ENCODE results near the gene TBC1D8. TPM values are rescaled to one million over a fixed set of nuclear protein-coding genes. Genes with fewer than 3 reads are reported as not detected.

The TBC1D8 gene
- total RNA-seq, 1 donor from 2014 or later = 16.3 TPM

DNA sequence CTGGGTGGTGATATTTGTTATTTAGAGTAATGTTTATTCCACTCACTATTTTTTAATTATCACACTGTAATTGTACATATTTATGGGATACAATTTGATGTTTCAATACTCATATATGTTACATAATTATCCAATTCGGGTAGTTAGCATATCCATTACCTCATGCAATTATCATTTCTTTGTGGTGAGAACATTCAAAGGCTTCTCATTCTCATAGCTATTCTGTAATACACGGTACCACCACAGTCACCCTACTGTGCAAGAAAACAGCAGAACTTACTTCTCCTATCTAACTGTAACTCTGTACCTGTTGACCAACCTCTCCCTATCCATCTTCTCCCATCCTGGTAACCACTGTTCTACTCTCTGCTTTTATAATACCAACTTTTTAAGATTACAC is 4.6 kb downstream of the TBC1D8 start:
- no peaks in the 10 kb centered on the region for H3K9me3 Mint-ChIP-seq (ENCODE audit: unreplicated experiment)
- no peak for DNase-seq (ENCODE audit: extremely low spot score, unreplicated experiment)
- TF ChIP-seq, protein P1, sequence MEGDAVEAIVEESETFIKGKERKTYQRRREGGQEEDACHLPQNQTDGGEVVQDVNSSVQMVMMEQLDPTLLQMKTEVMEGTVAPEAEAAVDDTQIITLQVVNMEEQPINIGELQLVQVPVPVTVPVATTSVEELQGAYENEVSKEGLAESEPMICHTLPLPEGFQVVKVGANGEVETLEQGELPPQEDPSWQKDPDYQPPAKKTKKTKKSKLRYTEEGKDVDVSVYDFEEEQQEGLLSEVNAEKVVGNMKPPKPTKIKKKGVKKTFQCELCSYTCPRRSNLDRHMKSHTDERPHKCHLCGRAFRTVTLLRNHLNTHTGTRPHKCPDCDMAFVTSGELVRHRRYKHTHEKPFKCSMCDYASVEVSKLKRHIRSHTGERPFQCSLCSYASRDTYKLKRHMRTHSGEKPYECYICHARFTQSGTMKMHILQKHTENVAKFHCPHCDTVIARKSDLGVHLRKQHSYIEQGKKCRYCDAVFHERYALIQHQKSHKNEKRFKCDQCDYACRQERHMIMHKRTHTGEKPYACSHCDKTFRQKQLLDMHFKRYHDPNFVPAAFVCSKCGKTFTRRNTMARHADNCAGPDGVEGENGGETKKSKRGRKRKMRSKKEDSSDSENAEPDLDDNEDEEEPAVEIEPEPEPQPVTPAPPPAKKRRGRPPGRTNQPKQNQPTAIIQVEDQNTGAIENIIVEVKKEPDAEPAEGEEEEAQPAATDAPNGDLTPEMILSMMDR (IDR thresholded peaks at IDR 0.05) = no peak
- H3K27ac Mint-ChIP-seq (ENCODE audit: unreplicated experiment) = no peak overlapping the region
- H3K27me3 Mint-ChIP-seq (ENCODE audit: unreplicated experiment) = no peaks in the 10 kb centered on the region
- no peak overlapping the region for H3K4me3 Mint-ChIP-seq (ENCODE audit: unreplicated experiment)
- peaks cover 2% of the 10 kb centered on the region for H3K36me3 Mint-ChIP-seq (ENCODE audit: unreplicated experiment)
- H3K4me1 Mint-ChIP-seq (ENCODE audit: unreplicated experiment) = peaks cover 35% of the 10 kb centered on the region

DNA sequence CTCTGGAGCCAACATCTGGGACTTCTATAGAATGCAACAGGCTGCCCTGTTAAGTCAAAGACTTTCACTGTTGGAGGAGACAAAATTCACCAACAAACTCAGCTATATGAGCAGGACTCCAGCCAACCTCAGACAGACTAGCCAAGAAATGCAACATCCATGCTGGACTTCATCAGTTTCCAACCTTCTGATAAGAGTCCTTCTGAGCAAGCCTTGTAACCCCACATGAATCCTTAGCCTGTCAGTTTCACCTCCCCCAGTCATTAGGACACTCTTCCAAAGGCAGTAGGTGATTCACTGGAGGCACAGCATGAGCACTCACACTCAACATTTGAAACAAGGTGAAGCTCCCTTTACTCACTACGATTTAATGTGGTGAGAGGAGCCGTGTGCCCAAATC is 5.8 kb downstream of the TBC1D8 start:
- no peaks in the 10 kb centered on the region for H3K9me3 Mint-ChIP-seq (ENCODE audit: unreplicated experiment)
- DNase-seq (ENCODE audit: extremely low spot score, unreplicated experiment) = no peak
- H3K27me3 Mint-ChIP-seq (ENCODE audit: unreplicated experiment) = no peaks in the 10 kb centered on the region

DNA sequence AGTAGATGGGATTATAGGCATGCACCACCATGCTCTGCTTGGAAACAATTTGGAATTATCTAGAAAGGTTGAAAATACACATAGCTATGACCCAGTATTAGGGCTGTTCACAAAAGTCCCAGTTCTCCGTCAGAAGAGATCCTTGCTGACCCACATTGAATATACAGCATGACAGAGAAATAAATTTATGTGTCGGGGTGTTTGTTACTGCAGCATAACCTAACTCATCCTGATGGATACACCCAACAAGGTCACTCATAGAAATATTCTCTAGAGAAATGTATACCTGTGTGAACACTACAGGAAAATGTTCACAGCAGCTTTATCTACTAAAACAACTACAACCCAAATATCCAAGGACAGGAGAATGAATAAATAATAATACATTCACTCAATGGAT is 9.0 kb downstream of the TBC1D8 start:
- H3K9me3 Mint-ChIP-seq (ENCODE audit: unreplicated experiment) = no peaks in the 10 kb centered on the region
- no peak overlapping the region for H3K4me3 Mint-ChIP-seq (ENCODE audit: unreplicated experiment)
- TF ChIP-seq, protein P1 (IDR thresholded peaks at IDR 0.05) = no peak
- peaks cover 38% of the 10 kb centered on the region for H3K4me1 Mint-ChIP-seq (ENCODE audit: unreplicated experiment)
- H3K36me3 Mint-ChIP-seq (ENCODE audit: unreplicated experiment) = peaks cover 1% of the 10 kb centered on the region
- H3K27me3 Mint-ChIP-seq (ENCODE audit: unreplicated experiment) = no peaks in the 10 kb centered on the region
- no peak for DNase-seq (ENCODE audit: extremely low spot score, unreplicated experiment)
- H3K27ac Mint-ChIP-seq (ENCODE audit: unreplicated experiment) = no peak overlapping the region

More for the DNA sequence above, 5.8 kb downstream of the TBC1D8 start:
- TF ChIP-seq, protein P1 (IDR thresholded peaks at IDR 0.05) = no peak
- H3K4me3 Mint-ChIP-seq (ENCODE audit: unreplicated experiment) = no peak overlapping the region
- H3K27ac Mint-ChIP-seq (ENCODE audit: unreplicated experiment) = no peak overlapping the region
- peaks cover 46% of the 10 kb centered on the region for H3K4me1 Mint-ChIP-seq (ENCODE audit: unreplicated experiment)
- H3K36me3 Mint-ChIP-seq (ENCODE audit: unreplicated experiment) = peaks cover 2% of the 10 kb centered on the region

DNA sequence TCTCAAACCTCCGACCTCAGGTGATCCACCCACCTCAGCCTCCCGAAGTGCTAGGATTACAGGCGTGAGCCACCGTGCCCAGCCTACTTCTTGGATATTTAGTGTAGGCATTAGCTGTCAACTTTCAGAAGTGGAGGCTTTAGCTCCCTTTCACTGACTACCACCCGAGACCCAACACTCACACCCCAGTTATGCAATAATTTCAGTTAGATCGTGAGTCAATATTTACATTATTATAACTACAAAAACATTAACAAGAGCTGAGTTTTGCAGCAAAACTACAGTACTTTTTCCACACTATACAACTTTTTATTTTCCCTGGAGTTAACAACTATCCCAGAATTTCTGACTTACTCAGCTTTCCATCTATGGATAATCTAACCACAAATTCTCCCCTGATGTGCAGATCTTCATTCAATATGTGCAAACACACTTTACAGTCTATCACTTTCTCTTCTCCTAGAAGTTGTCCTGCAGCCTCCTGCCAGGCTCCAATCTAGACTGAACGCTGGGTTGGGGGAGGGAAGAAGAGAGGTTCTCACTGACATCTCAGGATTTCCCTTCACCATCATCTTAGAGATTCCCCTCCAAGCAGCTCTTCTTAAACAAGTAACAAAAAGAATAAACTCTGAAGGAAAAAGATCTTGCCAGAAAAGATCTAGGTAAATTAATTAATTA is 10.1 kb downstream of the TBC1D8 start:
- peaks cover 38% of the 10 kb centered on the region for H3K4me1 Mint-ChIP-seq (ENCODE audit: unreplicated experiment)
- peak overlapping the region; percentile 19 for H3K4me3 Mint-ChIP-seq (ENCODE audit: unreplicated experiment)

DNA sequence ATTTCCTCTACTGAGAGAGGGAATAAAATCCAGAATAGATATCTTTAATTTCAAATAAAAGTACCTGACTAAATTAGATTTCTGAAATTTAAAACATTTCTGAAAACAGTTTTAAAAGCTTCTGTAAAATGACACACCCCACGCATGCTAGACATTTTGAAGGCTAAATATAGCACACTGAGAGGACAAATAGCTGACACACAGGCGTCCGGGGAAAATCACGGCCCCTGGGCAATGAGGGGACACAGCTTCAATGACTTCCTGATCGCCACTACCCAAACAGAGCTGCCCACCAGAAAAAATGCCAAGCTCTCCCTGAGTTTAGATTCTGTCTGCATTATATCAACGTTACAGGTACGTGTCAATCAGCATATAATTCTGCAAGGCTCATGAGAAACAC is 10.9 kb downstream of the TBC1D8 start:
- Mint-ChIP-seq H3K36me3 (ENCODE audit: unreplicated experiment) (no peaks in the 10 kb centered on the region), H3K4me3 (ENCODE audit: unreplicated experiment) (no peak overlapping the region), H3K27ac (ENCODE audit: unreplicated experiment) (no peak overlapping the region), H3K27me3 (ENCODE audit: unreplicated experiment) (no peaks in the 10 kb centered on the region), H3K4me1 (ENCODE audit: unreplicated experiment) (peaks cover 38% of the 10 kb centered on the region), H3K9me3 (ENCODE audit: unreplicated experiment) (no peaks in the 10 kb centered on the region)
- TF ChIP-seq, protein P1 (IDR thresholded peaks at IDR 0.05) = no peak
- no peak for DNase-seq (ENCODE audit: extremely low spot score, unreplicated experiment)

More for the DNA sequence above, 10.1 kb downstream of the TBC1D8 start:
- H3K36me3 Mint-ChIP-seq (ENCODE audit: unreplicated experiment) = no peaks in the 10 kb centered on the region
- H3K9me3 Mint-ChIP-seq (ENCODE audit: unreplicated experiment) = no peaks in the 10 kb centered on the region
- TF ChIP-seq, protein P1 (IDR thresholded peaks at IDR 0.05) = no peak
- peak overlapping the region; percentile 68 for H3K27ac Mint-ChIP-seq (ENCODE audit: unreplicated experiment)
- no peaks in the 10 kb centered on the region for H3K27me3 Mint-ChIP-seq (ENCODE audit: unreplicated experiment)
- no peak for DNase-seq (ENCODE audit: extremely low spot score, unreplicated experiment)
